ENCODE data around the gene SLC25A29. TPM values are rescaled to one million over a fixed set of nuclear protein-coding genes. Genes with fewer than 3 reads are reported as not detected.

The SLC25A29 gene
- total and polyA plus RNA-seq, 2 of the 13 experiments (the other 11 are each of a cell fraction or from before 2014, with no cell fraction given), result 12.2 to 17.2 TPM

- ATAC-seq (no peak; the same call in 2 of the 3 replicates), FAIRE-seq (no peak), DNase-seq (ENCODE audit: low spot score) (no peak)
- CTCF ChIA-PET (ENCODE audit: low intra/inter-chr PET ratio, low total read pairs), result no interaction called here
- intact Hi-C loops (cut with micrococcal nuclease; ENCODE audit: unreplicated experiment) (no loop called here), in situ Hi-C loops (cut with HindIII; ENCODE audit: extremely low pct_ligation_motif_present, low pct_unique_long_range_greater_than_20kb) (no loop called here)
- no peaks in the 10 kb centered on the region for H3K79me2 ChIP-seq (ENCODE audit: insufficient read depth, low read length)
- 0 out of 2 replicates have a peak overlapping the region, but pooled peaks have one; percentile 4 for H3K9ac ChIP-seq (ENCODE audit: insufficient read depth, low read depth, low read length)
- WGBS (ENCODE audit: low lambda C conversion rate), result 64% methylated on average over 5 of the region's 13 CpGs
- H3K9me3 ChIP-seq (ENCODE audit: low read length), result no peaks in the 10 kb centered on the region
- H3K4me2 ChIP-seq (ENCODE audit: low read depth, low read length), result peak overlapping the region; percentile 41
- H3K27ac ChIP-seq (ENCODE audit: extremely low read length, insufficient read depth, low read length), result no peak overlapping the region
- no peaks in the 10 kb centered on the region for H4K20me1 ChIP-seq (ENCODE audit: insufficient read depth, low read length)
- no peak overlapping the region for H3K4me3 ChIP-seq (replicated peaks in 1 of 3; ENCODE audit: insufficient read depth in 1 of 3, low read depth in 2 of 3, low read length in 3 of 3)
- H2AFZ ChIP-seq (ENCODE audit: low read length), result no peak overlapping the region
- POLR2A ChIA-PET, result no interaction called here
- BruUV-seq (replicated peaks), result no TSS peak
- peaks cover 0 to 2% of the 10 kb centered on the region in 2 experiments; a peak in 1 of 5 replicates for H3K27me3 ChIP-seq (ENCODE audit: control insufficient read depth in 1 of 2, insufficient read depth in 2 of 2, low read length in 2 of 2)
- H3K36me3 ChIP-seq (replicated peaks in 1 of 2; ENCODE audit: control insufficient read depth in 1 of 2, insufficient read depth in 2 of 2, low read length in 2 of 2), result no peaks in the 10 kb centered on the region
- H3K4me1 ChIP-seq (ENCODE audit: insufficient read depth, low read length), result peaks cover 83% of the 10 kb centered on the region
- TF ChIP-seq MAFG (CRISPR knock-in tag; IDR thresholded peaks at IDR 0.05), result no peak
- TF ChIP-seq TEF (CRISPR knock-in tag; IDR thresholded peaks at IDR 0.05), result no peak
- TF ChIP-seq, protein P1, sequence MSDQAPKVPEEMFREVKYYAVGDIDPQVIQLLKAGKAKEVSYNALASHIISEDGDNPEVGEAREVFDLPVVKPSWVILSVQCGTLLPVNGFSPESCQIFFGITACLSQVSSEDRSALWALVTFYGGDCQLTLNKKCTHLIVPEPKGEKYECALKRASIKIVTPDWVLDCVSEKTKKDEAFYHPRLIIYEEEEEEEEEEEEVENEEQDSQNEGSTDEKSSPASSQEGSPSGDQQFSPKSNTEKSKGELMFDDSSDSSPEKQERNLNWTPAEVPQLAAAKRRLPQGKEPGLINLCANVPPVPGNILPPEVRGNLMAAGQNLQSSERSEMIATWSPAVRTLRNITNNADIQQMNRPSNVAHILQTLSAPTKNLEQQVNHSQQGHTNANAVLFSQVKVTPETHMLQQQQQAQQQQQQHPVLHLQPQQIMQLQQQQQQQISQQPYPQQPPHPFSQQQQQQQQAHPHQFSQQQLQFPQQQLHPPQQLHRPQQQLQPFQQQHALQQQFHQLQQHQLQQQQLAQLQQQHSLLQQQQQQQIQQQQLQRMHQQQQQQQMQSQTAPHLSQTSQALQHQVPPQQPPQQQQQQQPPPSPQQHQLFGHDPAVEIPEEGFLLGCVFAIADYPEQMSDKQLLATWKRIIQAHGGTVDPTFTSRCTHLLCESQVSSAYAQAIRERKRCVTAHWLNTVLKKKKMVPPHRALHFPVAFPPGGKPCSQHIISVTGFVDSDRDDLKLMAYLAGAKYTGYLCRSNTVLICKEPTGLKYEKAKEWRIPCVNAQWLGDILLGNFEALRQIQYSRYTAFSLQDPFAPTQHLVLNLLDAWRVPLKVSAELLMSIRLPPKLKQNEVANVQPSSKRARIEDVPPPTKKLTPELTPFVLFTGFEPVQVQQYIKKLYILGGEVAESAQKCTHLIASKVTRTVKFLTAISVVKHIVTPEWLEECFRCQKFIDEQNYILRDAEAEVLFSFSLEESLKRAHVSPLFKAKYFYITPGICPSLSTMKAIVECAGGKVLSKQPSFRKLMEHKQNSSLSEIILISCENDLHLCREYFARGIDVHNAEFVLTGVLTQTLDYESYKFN (CRISPR knock-in tag; conservative IDR thresholded peaks at IDR 0.05), result no peak
- TF ChIP-seq HDAC1 (CRISPR knock-in tag; IDR thresholded peaks at IDR 0.05), result no peak
- TF ChIP-seq, protein P2, sequence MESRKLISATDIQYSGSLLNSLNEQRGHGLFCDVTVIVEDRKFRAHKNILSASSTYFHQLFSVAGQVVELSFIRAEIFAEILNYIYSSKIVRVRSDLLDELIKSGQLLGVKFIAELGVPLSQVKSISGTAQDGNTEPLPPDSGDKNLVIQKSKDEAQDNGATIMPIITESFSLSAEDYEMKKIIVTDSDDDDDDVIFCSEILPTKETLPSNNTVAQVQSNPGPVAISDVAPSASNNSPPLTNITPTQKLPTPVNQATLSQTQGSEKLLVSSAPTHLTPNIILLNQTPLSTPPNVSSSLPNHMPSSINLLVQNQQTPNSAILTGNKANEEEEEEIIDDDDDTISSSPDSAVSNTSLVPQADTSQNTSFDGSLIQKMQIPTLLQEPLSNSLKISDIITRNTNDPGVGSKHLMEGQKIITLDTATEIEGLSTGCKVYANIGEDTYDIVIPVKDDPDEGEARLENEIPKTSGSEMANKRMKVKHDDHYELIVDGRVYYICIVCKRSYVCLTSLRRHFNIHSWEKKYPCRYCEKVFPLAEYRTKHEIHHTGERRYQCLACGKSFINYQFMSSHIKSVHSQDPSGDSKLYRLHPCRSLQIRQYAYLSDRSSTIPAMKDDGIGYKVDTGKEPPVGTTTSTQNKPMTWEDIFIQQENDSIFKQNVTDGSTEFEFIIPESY (CRISPR knock-in tag; IDR thresholded peaks at IDR 0.05), result peak; percentile 41; the same call in 1 of the 2 replicates
- TF ChIP-seq ZNF329 (CRISPR knock-in tag; IDR thresholded peaks at IDR 0.05; ENCODE audit: low read depth), result peak; percentile 96
- 0 out of 2 replicates have a peak, but pooled peaks have one; percentile 34 for TF ChIP-seq HNRNPL (IDR thresholded peaks at IDR 0.05; ENCODE audit: low read depth, low read length)
- TF ChIP-seq ZBTB3 (CRISPR knock-in tag; IDR thresholded peaks at IDR 0.05; ENCODE audit: borderline replicate concordance, low read depth), result no peak
- no peak for TF ChIP-seq BCLAF1 (IDR thresholded peaks at IDR 0.05)
- TF ChIP-seq HCFC1 (IDR thresholded peaks at IDR 0.05; ENCODE audit: low read depth, low read length), result no peak
- no peak for TF ChIP-seq ZNF350 (CRISPR knock-in tag; IDR thresholded peaks at IDR 0.05; ENCODE audit: borderline replicate concordance, low read depth)
- TF ChIP-seq NCOR1 (IDR thresholded peaks at IDR 0.05; ENCODE audit: borderline replicate concordance, low read length), result no peak
- no peak for TF ChIP-seq NFYC (CRISPR knock-in tag; IDR thresholded peaks at IDR 0.05)
- TF ChIP-seq PAX8 (CRISPR knock-in tag; IDR thresholded peaks at IDR 0.05; ENCODE audit: borderline replicate concordance), result no peak
These were observed 19.7 kb upstream of the SLC25A29 start for GRCh38 chr14:100325958-100326357.
